GM23338 (cell line): Measurements from ENCODE around the gene CDK1. TPM values are rescaled to one million over a fixed set of nuclear protein-coding genes. Genes with fewer than 3 reads are reported as not detected.

ENCODE experiments used
- ATAC-seq: fragments of 200-7000 bp; cut with Tn5 transposase; 3 replicates; pipeline ENCODE4 v1.9.1; 2020
- DNase-seq: peaks from one replicate; pipeline ENCODE4 v3.0.0-alpha.2; 2015; ENCODE audit warnings: low spot score
- H2AFZ ChIP-seq: fragments of 200-600 bp; sonication (generic); 2 replicates; pipeline ENCODE4 v1.8.0; 2016; ENCODE audit warnings: antibody characterized with exemption, mild to moderate bottlenecking, moderate library complexity
- H3F3A ChIP-seq: fragments of 200-600 bp; sonication (generic); replicated peaks from 2 replicates; pipeline ENCODE4 v1.8.0; 2017; ENCODE audit warnings: antibody characterized with exemption, mixed run types, low read depth
- H3K27ac ChIP-seq: fragments of 200-600 bp; sonication (generic); 2 replicates; pipeline ENCODE4 v1.6.1; 2016; ENCODE audit warnings: low read depth
- H3K27me3 ChIP-seq: fragments of 200-600 bp; sonication (generic); 2 replicates; pipeline ENCODE4 v1.8.0; 2016; ENCODE audit warnings: mild to moderate bottlenecking, mixed run types, moderate library complexity; ENCODE audit not compliant: insufficient read depth
- H3K36me3 ChIP-seq: fragments of 200-600 bp; sonication (generic); 2 replicates; pipeline ENCODE4 v1.8.0; 2016; ENCODE audit warnings: mild to moderate bottlenecking; ENCODE audit not compliant: insufficient read depth
- H3K4me1 ChIP-seq: fragments of 200-600 bp; sonication (generic); 2 replicates; pipeline ENCODE4 v1.8.0; 2016; ENCODE audit warnings: mild to moderate bottlenecking, moderate library complexity; ENCODE audit not compliant: insufficient read depth
- H3K4me2 ChIP-seq: fragments of 200-600 bp; sonication (generic); 2 replicates; pipeline ENCODE4 v1.7.1; 2017; ENCODE audit warnings: mixed run types
- H3K4me3 ChIP-seq: fragments of 200-600 bp; sonication (generic); 2 replicates; pipeline ENCODE4 v1.6.1; 2016; ENCODE audit warnings: mixed run types
- H3K79me2 ChIP-seq: fragments of 200-600 bp; sonication (generic); replicated peaks from 2 replicates; pipeline ENCODE4 v1.8.0; 2017; ENCODE audit warnings: mild to moderate bottlenecking; ENCODE audit not compliant: insufficient read depth
- H3K9me2 ChIP-seq: fragments of 200-600 bp; sonication (generic); 2 replicates; pipeline ENCODE4 v1.8.0; 2017; ENCODE audit not compliant: insufficient read depth
- H4K20me1 ChIP-seq: fragments of 200-600 bp; sonication (generic); replicated peaks from 2 replicates; pipeline ENCODE4 v1.8.0; 2017; ENCODE audit warnings: mild to moderate bottlenecking; ENCODE audit not compliant: insufficient read depth
- H3K27ac Mint-ChIP-seq: 2 replicates; pipeline ENCODE4 v1.8.0; 2020; ENCODE audit warnings: inconsistent platforms, mild to moderate bottlenecking, moderate library complexity, mixed read lengths
- H3K27me3 Mint-ChIP-seq: 3 replicates; pipeline ENCODE4 v1.8.0; 2022; ENCODE audit warnings: low read depth, mild to moderate bottlenecking, moderate library complexity, mixed read lengths, inconsistent platforms; ENCODE audit not compliant: insufficient read depth, poor library complexity
- H3K36me3 Mint-ChIP-seq: 3 replicates; pipeline ENCODE4 v1.8.0; 2021; ENCODE audit warnings: low read depth, mild to moderate bottlenecking, inconsistent platforms, moderate library complexity, mixed read lengths
- H3K4me1 Mint-ChIP-seq: 3 replicates; pipeline ENCODE4 v1.8.0; 2020; ENCODE audit warnings: mild to moderate bottlenecking, inconsistent platforms, mixed read lengths
- H3K4me3 Mint-ChIP-seq: 3 replicates; pipeline ENCODE4 v1.8.0; 2021; ENCODE audit warnings: moderate library complexity, mild to moderate bottlenecking, inconsistent platforms, mixed read lengths
- H3K9me3 Mint-ChIP-seq: 3 replicates; pipeline ENCODE4 v1.8.0; 2020; ENCODE audit warnings: moderate library complexity, mild to moderate bottlenecking, inconsistent platforms, mixed read lengths
- CREB1 ChIP-seq: fragments of 250-450 bp; sonication (Bioruptor Pico); IDR thresholded peaks from 2 replicates; pipeline ENCODE4 v1.5.0; 2020; ENCODE audit warnings: low read depth, mild to moderate bottlenecking, moderate library complexity
- EZH2 ChIP-seq: fragments of 200-600 bp; sonication (generic); IDR thresholded peaks from one replicate; pipeline ENCODE4 v1.8.0; 2017; ENCODE audit warnings: antibody characterized with exemption, mild to moderate bottlenecking, low read depth; ENCODE audit not compliant: unreplicated experiment
- EZH2phosphoT487 ChIP-seq: fragments of 200-600 bp; sonication (generic); IDR thresholded peaks from one replicate; pipeline ENCODE4 v1.8.1; 2018; ENCODE audit warnings: antibody characterized with exemption; ENCODE audit not compliant: unreplicated experiment
- JUNB ChIP-seq: IDR thresholded peaks from one replicate; pipeline ENCODE4 v1.6.1; 2016; ENCODE audit warnings: antibody characterized with exemption; ENCODE audit not compliant: unreplicated experiment
- NANOG ChIP-seq: IDR thresholded peaks from 2 replicates; pipeline ENCODE4 v1.6.1; 2016; ENCODE audit warnings: antibody characterized with exemption, borderline replicate concordance
- POLR2AphosphoS5 ChIP-seq: IDR thresholded peaks from 2 replicates; pipeline ENCODE4 v1.6.1; 2016; ENCODE audit warnings: antibody characterized with exemption, low read depth
- STAT1 ChIP-seq: IDR thresholded peaks from one replicate; pipeline ENCODE4 v1.6.1; 2016; ENCODE audit warnings: antibody characterized with exemption; ENCODE audit not compliant: unreplicated experiment
- ZNF114 ChIP-seq: fragments of 250-450 bp; sonication (Bioruptor Pico); IDR thresholded peaks from 2 replicates; pipeline ENCODE4 v1.5.0; 2020; ENCODE audit warnings: mild to moderate bottlenecking, moderate library complexity
- ZNF331 ChIP-seq: fragments of 250-450 bp; sonication (Bioruptor Pico); IDR thresholded peaks from 2 replicates; pipeline ENCODE4 v1.5.0; 2020; ENCODE audit warnings: low read depth, mild to moderate bottlenecking, moderate library complexity
- polyA plus RNA-seq: library from polyadenylated mRNA; unstranded; fragments of >200 nt; fragmentation: Nextera tagmentation; extraction: Ambion mirVana; gene quantifications from 2 replicates; pipeline ENCODE4 v1.2.1, GENCODE V29; 2016
- total RNA-seq: library from RNA; depleted of rRNA; stranded (reverse); fragments of >200 nt; shearing (Covaris generic); gene quantifications from 2 replicates; pipeline ENCODE4 v1.2.3, GENCODE V29; 2014
- TF ChIP-seq, protein P1 (sequence below): fragments of 250-450 bp; sonication (Bioruptor Pico); IDR thresholded peaks from 2 replicates; pipeline ENCODE4 v1.5.0; 2020; ENCODE audit warnings: mild to moderate bottlenecking, moderate library complexity
- TF ChIP-seq, protein P2 (sequence below): IDR thresholded peaks from 2 replicates; pipeline ENCODE4 v1.6.1; 2016; ENCODE audit warnings: antibody characterized with exemption
- TF ChIP-seq, protein P3 (sequence below): IDR thresholded peaks from one replicate; pipeline ENCODE4 v1.6.1; 2018; ENCODE audit warnings: antibody characterized with exemption; ENCODE audit not compliant: unreplicated experiment
- TF ChIP-seq, protein P4 (sequence below), 2 experiments: fragments of 200-600 bp in 1 of 2; sonication (generic) in 1 of 2; conservative IDR thresholded peaks; 2 replicates each; pipeline versions ENCODE4 v1.5.1 to v1.6.1; 2016 to 2017; ENCODE audit warnings: antibody characterized with exemption in 2 of 2, low read depth in 2 of 2, mild to moderate bottlenecking in 2 of 2, moderate library complexity in 1 of 2

Gene CDK1
- total and polyA plus RNA-seq, 2 experiments from 2014 or later = 165 to 166 TPM

DNA sequence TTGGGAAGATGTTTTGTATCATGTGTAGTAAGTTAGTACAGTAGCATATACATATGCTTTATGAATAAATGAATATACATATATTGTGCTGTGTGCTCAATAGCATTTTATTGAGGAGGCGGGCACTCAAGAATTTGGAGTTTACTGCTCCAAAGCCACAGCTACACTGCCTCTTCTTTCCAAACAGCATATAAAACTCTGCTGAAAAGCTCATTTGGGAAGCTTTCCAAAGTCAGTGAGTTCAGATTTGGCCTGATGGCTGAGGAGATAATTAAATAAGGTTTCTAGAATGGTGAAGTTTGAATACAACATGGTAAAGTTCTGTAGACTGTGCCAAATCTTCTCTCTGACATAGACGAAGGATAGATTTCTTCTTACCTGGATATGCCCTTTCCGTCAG, 29.8 kb downstream of the CDK1 start:
- no peak overlapping the region for H3K4me2 ChIP-seq
- H3K9me3 Mint-ChIP-seq = no peaks in the 10 kb centered on the region
- no peaks in the 10 kb centered on the region for H3K79me2 ChIP-seq
- no peaks in the 10 kb centered on the region for H3K36me3 Mint-ChIP-seq
- no peak for DNase-seq
- H3K27me3 Mint-ChIP-seq = no peaks in the 10 kb centered on the region
- no peaks in the 10 kb centered on the region for H3K27me3 ChIP-seq
- TF ChIP-seq EZH2 (no peak), JUNB (no peak), EZH2phosphoT487 (no peak), NANOG (no peak), STAT1 (no peak), ZNF331 (CRISPR knock-in tag) (no peak), CREB1 (CRISPR knock-in tag) (no peak), POLR2AphosphoS5 (no peak), ZNF114 (CRISPR knock-in tag) (no peak)
- TF ChIP-seq, protein P1, sequence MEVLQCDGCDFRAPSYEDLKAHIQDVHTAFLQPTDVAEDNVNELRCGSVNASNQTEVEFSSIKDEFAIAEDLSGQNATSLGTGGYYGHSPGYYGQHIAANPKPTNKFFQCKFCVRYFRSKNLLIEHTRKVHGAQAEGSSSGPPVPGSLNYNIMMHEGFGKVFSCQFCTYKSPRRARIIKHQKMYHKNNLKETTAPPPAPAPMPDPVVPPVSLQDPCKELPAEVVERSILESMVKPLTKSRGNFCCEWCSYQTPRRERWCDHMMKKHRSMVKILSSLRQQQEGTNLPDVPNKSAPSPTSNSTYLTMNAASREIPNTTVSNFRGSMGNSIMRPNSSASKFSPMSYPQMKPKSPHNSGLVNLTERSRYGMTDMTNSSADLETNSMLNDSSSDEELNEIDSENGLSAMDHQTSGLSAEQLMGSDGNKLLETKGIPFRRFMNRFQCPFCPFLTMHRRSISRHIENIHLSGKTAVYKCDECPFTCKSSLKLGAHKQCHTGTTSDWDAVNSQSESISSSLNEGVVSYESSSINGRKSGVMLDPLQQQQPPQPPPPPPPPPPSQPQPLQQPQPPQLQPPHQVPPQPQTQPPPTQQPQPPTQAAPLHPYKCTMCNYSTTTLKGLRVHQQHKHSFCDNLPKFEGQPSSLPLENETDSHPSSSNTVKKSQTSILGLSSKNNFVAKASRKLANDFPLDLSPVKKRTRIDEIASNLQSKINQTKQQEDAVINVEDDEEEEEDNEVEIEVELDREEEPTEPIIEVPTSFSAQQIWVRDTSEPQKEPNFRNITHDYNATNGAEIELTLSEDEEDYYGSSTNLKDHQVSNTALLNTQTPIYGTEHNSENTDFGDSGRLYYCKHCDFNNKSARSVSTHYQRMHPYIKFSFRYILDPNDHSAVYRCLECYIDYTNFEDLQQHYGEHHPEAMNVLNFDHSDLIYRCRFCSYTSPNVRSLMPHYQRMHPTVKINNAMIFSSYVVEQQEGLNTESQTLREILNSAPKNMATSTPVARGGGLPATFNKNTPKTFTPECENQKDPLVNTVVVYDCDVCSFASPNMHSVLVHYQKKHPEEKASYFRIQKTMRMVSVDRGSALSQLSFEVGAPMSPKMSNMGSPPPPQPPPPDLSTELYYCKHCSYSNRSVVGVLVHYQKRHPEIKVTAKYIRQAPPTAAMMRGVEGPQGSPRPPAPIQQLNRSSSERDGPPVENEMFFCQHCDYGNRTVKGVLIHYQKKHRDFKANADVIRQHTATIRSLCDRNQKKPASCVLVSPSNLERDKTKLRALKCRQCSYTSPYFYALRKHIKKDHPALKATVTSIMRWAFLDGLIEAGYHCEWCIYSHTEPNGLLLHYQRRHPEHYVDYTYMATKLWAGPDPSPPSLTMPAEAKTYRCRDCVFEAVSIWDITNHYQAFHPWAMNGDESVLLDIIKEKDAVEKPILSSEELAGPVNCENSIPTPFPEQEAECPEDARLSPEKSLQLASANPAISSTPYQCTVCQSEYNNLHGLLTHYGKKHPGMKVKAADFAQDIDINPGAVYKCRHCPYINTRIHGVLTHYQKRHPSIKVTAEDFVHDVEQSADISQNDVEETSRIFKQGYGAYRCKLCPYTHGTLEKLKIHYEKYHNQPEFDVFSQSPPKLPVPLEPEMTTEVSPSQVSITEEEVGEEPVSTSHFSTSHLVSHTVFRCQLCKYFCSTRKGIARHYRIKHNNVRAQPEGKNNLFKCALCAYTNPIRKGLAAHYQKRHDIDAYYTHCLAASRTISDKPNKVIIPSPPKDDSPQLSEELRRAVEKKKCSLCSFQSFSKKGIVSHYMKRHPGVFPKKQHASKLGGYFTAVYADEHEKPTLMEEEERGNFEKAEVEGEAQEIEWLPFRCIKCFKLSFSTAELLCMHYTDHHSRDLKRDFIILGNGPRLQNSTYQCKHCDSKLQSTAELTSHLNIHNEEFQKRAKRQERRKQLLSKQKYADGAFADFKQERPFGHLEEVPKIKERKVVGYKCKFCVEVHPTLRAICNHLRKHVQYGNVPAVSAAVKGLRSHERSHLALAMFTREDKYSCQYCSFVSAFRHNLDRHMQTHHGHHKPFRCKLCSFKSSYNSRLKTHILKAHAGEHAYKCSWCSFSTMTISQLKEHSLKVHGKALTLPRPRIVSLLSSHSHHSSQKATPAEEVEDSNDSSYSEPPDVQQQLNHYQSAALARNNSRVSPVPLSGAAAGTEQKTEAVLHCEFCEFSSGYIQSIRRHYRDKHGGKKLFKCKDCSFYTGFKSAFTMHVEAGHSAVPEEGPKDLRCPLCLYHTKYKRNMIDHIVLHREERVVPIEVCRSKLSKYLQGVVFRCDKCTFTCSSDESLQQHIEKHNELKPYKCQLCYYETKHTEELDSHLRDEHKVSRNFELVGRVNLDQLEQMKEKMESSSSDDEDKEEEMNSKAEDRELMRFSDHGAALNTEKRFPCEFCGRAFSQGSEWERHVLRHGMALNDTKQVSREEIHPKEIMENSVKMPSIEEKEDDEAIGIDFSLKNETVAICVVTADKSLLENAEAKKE = no peak
- TF ChIP-seq, protein P2, sequence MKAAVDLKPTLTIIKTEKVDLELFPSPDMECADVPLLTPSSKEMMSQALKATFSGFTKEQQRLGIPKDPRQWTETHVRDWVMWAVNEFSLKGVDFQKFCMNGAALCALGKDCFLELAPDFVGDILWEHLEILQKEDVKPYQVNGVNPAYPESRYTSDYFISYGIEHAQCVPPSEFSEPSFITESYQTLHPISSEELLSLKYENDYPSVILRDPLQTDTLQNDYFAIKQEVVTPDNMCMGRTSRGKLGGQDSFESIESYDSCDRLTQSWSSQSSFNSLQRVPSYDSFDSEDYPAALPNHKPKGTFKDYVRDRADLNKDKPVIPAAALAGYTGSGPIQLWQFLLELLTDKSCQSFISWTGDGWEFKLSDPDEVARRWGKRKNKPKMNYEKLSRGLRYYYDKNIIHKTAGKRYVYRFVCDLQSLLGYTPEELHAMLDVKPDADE = no peak
- TF ChIP-seq, protein P3, sequence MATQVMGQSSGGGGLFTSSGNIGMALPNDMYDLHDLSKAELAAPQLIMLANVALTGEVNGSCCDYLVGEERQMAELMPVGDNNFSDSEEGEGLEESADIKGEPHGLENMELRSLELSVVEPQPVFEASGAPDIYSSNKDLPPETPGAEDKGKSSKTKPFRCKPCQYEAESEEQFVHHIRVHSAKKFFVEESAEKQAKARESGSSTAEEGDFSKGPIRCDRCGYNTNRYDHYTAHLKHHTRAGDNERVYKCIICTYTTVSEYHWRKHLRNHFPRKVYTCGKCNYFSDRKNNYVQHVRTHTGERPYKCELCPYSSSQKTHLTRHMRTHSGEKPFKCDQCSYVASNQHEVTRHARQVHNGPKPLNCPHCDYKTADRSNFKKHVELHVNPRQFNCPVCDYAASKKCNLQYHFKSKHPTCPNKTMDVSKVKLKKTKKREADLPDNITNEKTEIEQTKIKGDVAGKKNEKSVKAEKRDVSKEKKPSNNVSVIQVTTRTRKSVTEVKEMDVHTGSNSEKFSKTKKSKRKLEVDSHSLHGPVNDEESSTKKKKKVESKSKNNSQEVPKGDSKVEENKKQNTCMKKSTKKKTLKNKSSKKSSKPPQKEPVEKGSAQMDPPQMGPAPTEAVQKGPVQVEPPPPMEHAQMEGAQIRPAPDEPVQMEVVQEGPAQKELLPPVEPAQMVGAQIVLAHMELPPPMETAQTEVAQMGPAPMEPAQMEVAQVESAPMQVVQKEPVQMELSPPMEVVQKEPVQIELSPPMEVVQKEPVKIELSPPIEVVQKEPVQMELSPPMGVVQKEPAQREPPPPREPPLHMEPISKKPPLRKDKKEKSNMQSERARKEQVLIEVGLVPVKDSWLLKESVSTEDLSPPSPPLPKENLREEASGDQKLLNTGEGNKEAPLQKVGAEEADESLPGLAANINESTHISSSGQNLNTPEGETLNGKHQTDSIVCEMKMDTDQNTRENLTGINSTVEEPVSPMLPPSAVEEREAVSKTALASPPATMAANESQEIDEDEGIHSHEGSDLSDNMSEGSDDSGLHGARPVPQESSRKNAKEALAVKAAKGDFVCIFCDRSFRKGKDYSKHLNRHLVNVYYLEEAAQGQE = no peak
- TF ChIP-seq, protein P4, sequence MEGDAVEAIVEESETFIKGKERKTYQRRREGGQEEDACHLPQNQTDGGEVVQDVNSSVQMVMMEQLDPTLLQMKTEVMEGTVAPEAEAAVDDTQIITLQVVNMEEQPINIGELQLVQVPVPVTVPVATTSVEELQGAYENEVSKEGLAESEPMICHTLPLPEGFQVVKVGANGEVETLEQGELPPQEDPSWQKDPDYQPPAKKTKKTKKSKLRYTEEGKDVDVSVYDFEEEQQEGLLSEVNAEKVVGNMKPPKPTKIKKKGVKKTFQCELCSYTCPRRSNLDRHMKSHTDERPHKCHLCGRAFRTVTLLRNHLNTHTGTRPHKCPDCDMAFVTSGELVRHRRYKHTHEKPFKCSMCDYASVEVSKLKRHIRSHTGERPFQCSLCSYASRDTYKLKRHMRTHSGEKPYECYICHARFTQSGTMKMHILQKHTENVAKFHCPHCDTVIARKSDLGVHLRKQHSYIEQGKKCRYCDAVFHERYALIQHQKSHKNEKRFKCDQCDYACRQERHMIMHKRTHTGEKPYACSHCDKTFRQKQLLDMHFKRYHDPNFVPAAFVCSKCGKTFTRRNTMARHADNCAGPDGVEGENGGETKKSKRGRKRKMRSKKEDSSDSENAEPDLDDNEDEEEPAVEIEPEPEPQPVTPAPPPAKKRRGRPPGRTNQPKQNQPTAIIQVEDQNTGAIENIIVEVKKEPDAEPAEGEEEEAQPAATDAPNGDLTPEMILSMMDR (conservative IDR thresholded peaks at IDR 0.05; ENCODE audit: low read depth in 2 of 2) = no peak
- H2AFZ ChIP-seq = no peak overlapping the region
- no peak overlapping the region for H3K27ac Mint-ChIP-seq
- H3K4me3 ChIP-seq = no peak overlapping the region
- H4K20me1 ChIP-seq = no peaks in the 10 kb centered on the region
- no peaks in the 10 kb centered on the region for H3K36me3 ChIP-seq
- H3K4me1 Mint-ChIP-seq = peaks cover 5% of the 10 kb centered on the region; the same call in 2 of the 3 replicates
- H3K27ac ChIP-seq = no peak overlapping the region
- H3F3A ChIP-seq = no peaks in the 10 kb centered on the region
- no peaks in the 10 kb centered on the region for H3K9me2 ChIP-seq
- H3K4me3 Mint-ChIP-seq = no peak overlapping the region
- H3K4me1 ChIP-seq = 0 out of 2 replicates have a peak, but pooled peaks cover 1% of the 10 kb centered on the region
- ATAC-seq = no peak
